K562 (cell line): ENCODE results near the gene COX5A. TPM values are rescaled to one million over a fixed set of nuclear protein-coding genes. Genes with fewer than 3 reads are reported as not detected.

Source experiments
- ATAC-seq: fragments of 200-7000 bp; cut with Tn5 transposase; 3 replicates; pipeline ENCODE4 v1.9.1; 2020; ENCODE audit warnings: moderate library complexity
- BruUV-seq: library from RNA; stranded (reverse); fragments of 400-500 nt; replicated peaks from 2 replicates; lab custom pipeline; 2021; lab: Mats Ljungman, UMichigan
- CTCF ChIA-PET: fragments of 300-600 bp; formaldehyde crosslinking; extraction: SDS; loops from one replicate; lab custom pipeline; 2021; ENCODE audit warnings: low intra/inter-chr PET ratio; lab: Yijun Ruan, JAX
- POLR2A ChIA-PET: fragments of 300-600, 350-650 bp; sonication (Branson Sonifier 250); formaldehyde crosslinking; extraction: SDS; loops from one replicate; lab custom pipeline; 2021; ENCODE audit warnings: antibody characterized with exemption, inconsistent platforms; lab: Yijun Ruan, JAX
- DNase-seq, 4 experiments: peaks; one replicate each; pipeline versions ENCODE4 v3.0.0 to v3.0.0-alpha.2; 2011 to 2018; ENCODE audit warnings: low spot score in 3 of 4, mixed read lengths in 3 of 4; ENCODE audit errors: extremely low read depth in 1 of 4
- FAIRE-seq: peaks from 2 replicates; lab custom pipeline; 2011; peaks lifted over from hg19 to GRCh38; lab: Jason Lieb, UNC
- H2AFZ ChIP-seq: 2 replicates; pipeline ENCODE4 v1.6.0; 2011; ENCODE audit warnings: low read depth, low read length, control low read depth, inconsistent platforms
- H3K27ac ChIP-seq: fragments of 200-600 bp; 3 replicates; pipeline ENCODE4 v1.8.0; 2011; ENCODE audit warnings: low read depth, mild to moderate bottlenecking, control low read depth, inconsistent platforms, low read length, moderate library complexity, mixed read lengths; ENCODE audit errors: extremely low read depth
- H3K27me3 ChIP-seq, 2 experiments: fragments of 300-600 bp in 1 of 2; 2 replicates in 1 of 2; 3 replicates in 1 of 2; pipeline versions ENCODE4 v1.6.0 to v1.8.0; 2011; ENCODE audit warnings: inconsistent platforms in 2 of 2, low read length in 2 of 2, mild to moderate bottlenecking in 1 of 2, mixed read lengths in 1 of 2, moderate library complexity in 1 of 2; ENCODE audit not compliant: control insufficient read depth in 2 of 2, insufficient read depth in 2 of 2
- H3K36me3 ChIP-seq: fragments of 300-600 bp; 3 replicates; pipeline ENCODE4 v1.8.0; 2011; ENCODE audit warnings: mild to moderate bottlenecking, low read length, inconsistent platforms; ENCODE audit not compliant: control insufficient read depth, insufficient read depth
- H3K4me1 ChIP-seq, 2 experiments: fragments of 200-600 bp in 1 of 2; replicated peaks in 1 of 2; 2 replicates in 1 of 2; 3 replicates in 1 of 2; pipeline versions ENCODE4 v1.5.1 to v1.8.0; 2011; ENCODE audit warnings: inconsistent platforms in 2 of 2, low read length in 2 of 2, mild to moderate bottlenecking in 1 of 2, mixed read lengths in 1 of 2, moderate library complexity in 1 of 2; ENCODE audit not compliant: control insufficient read depth in 2 of 2, insufficient read depth in 2 of 2
- H3K4me2 ChIP-seq: 2 replicates; pipeline ENCODE4 v1.6.1; 2011; ENCODE audit warnings: low read length, control low read depth, inconsistent platforms, mixed read lengths; ENCODE audit not compliant: insufficient read depth
- H3K4me3 ChIP-seq: fragments of 200-600 bp; sonication (generic), shearing (Covaris generic); 2 replicates; pipeline ENCODE4 v1.5.1; 2016; ENCODE audit warnings: control low read depth, inconsistent platforms
- H3K79me2 ChIP-seq: fragments of 200-600 bp; 3 replicates; pipeline ENCODE4 v1.8.0; 2011; ENCODE audit warnings: low read length, inconsistent platforms; ENCODE audit not compliant: control insufficient read depth, insufficient read depth
- H3K9ac ChIP-seq, 2 experiments: 2 replicates each; pipeline versions ENCODE4 v1.6.0 to v1.6.1; 2011; ENCODE audit warnings: low read depth in 2 of 2, low read length in 2 of 2, control low read depth in 1 of 2, inconsistent platforms in 1 of 2, mild to moderate bottlenecking in 1 of 2, mixed read lengths in 1 of 2; ENCODE audit not compliant: insufficient read depth in 1 of 2
- H3K9me1 ChIP-seq: one replicate; pipeline ENCODE4 v1.6.0; 2011; ENCODE audit warnings: inconsistent platforms, mild to moderate bottlenecking, low read length, moderate library complexity; ENCODE audit not compliant: control insufficient read depth, insufficient read depth
- H3K9me3 ChIP-seq: replicated peaks from 2 replicates; pipeline ENCODE4 v1.5.1; 2011; ENCODE audit warnings: low read depth, low read length, inconsistent platforms; ENCODE audit not compliant: control insufficient read depth, insufficient read depth
- H4K20me1 ChIP-seq: replicated peaks from 2 replicates; pipeline ENCODE4 v1.6.1; 2011; ENCODE audit warnings: low read length, inconsistent platforms, mixed read lengths; ENCODE audit not compliant: control insufficient read depth, insufficient read depth
- ARID2 ChIP-seq: fragments of 450-650 bp; IDR thresholded peaks from 2 replicates; pipeline ENCODE4 v1.6.1; 2017; ENCODE audit warnings: antibody characterized with exemption, mild to moderate bottlenecking
- HIVEP1 ChIP-seq: fragments of 250-450 bp; sonication (Bioruptor Pico); IDR thresholded peaks from 2 replicates; pipeline ENCODE4 v1.4.0; 2020; ENCODE audit warnings: mild to moderate bottlenecking
- USF1 ChIP-seq: sonication (generic); formaldehyde crosslinking; IDR thresholded peaks from 2 replicates; pipeline ENCODE4 v1.9.0; 2022; ENCODE audit warnings: mild to moderate bottlenecking, missing genetic modification reagents
- WGBS: fragments of 100-300 bp; shearing (Covaris generic); methylation state at CpG from one replicate; pipeline ENCODE4 v1.1.6; 2016; ENCODE audit warnings: low coverage, mixed read lengths; ENCODE audit not compliant: insufficient coverage; ENCODE audit errors: missing lambda C conversion rate; 5-methylcytosine and 5-hydroxymethylcytosine counted together
- in situ Hi-C: fragments of 300-500 bp; cut with MboI; formaldehyde crosslinking; loops from 4 replicates; pipeline ENCODE4 v1.15.0; 2018; ENCODE audit warnings: inconsistent platforms, mixed read lengths
- intact Hi-C: fragments of 100-400 bp; cut with micrococcal nuclease; formaldehyde crosslinking; loops from 2 replicates; pipeline ENCODE4 v1.14.2; 2022
- polyA plus RNA-seq, 8 experiments: library from polyadenylated mRNA; depleted of rRNA in 4 of 8; stranded (reverse) in 5 of 8; unstranded in 3 of 8; fragments of >200 nt; fragmentation: Nextera tagmentation in 2 of 8; fragmentation: Illumina TruSeq in 1 of 8; extraction: Ambion mirVana in 2 of 8; extraction: Trizol in 1 of 8; gene quantifications; 2 replicates each; pipeline versions ENCODE4 v1.2.1 to v1.2.3, GENCODE V29; 2011 to 2014; ENCODE audit warnings: inconsistent platforms in 1 of 8, missing spikeins in 1 of 8
- total RNA-seq, 7 experiments: library from RNA; depleted of rRNA in 6 of 7; stranded (reverse); fragments of >200 nt in 6 of 7; fragmentation: Illumina TruSeq in 2 of 7; extraction: Trizol in 2 of 7; gene quantifications; 2 replicates each; pipeline versions ENCODE4 v1.2.1 to v1.2.3, GENCODE V29; 2011 to 2021; ENCODE audit warnings: low replicate concordance in 1 of 7

COX5A gene
- total and polyA plus RNA-seq, 9 of the 15 experiments (the other 6 are each of a cell fraction or from before 2014, with no cell fraction given): 86.8 to 553 (median 371) TPM

GRCh38 chr15:74892931-74893330 lies 44.9 kb downstream of the COX5A start:
- no peaks in the 10 kb centered on the region for H3K27me3 ChIP-seq
- TF ChIP-seq HIVEP1 (CRISPR knock-in tag) (no peak), USF1 (0 out of 2 replicates have a peak, but pooled peaks have one; percentile 20)
- H3K9me3 ChIP-seq: no peaks in the 10 kb centered on the region
- intact Hi-C loops (loop anchor here (5.0 kb wide), 1 partner anchor 51 kb away; the partner anchor contains the start of gene ULK3), in situ Hi-C loops (no loop called here)
- H4K20me1 ChIP-seq: no peaks in the 10 kb centered on the region; the same call in 1 of the 2 replicates
- H2AFZ ChIP-seq: no peak overlapping the region
- ChIA-PET CTCF (no interaction called here), POLR2A (interaction anchor here (0.9 to 1.3 kb wide), 2 partner anchors 9 to 13 kb away, joined by 4 read pairs; partner anchors contain the start of gene FAM219B)
- no peak for ATAC-seq
- no TSS peak for BruUV-seq
- H3K9me1 ChIP-seq: peaks cover 4% of the 10 kb centered on the region
- peaks cover 51% of the 10 kb centered on the region; the same call in 2 of the 3 replicates for H3K36me3 ChIP-seq
- no peak overlapping the region for H3K9ac ChIP-seq
- H3K4me1 ChIP-seq: peaks cover 16 to 25% of the 10 kb centered on the region in 2 experiments; a peak in 4 of 5 replicates
- no peak for FAIRE-seq
- H3K4me2 ChIP-seq: no peak overlapping the region
- no peak overlapping the region for H3K4me3 ChIP-seq
- peaks cover 24% of the 10 kb centered on the region for H3K79me2 ChIP-seq
- H3K27ac ChIP-seq: no peak overlapping the region
- 85% methylated on average over 2 of the region's 2 CpGs for WGBS
- DNase-seq: no peak

GRCh38 chr15:74892313-74892712 lies 45.6 kb downstream of the COX5A start:
- in situ Hi-C loops: no loop called here
- peaks cover 45% of the 10 kb centered on the region; the same call in 2 of the 3 replicates for H3K36me3 ChIP-seq
- H2AFZ ChIP-seq: no peak overlapping the region

More at GRCh38 chr15:74892313-74892712, 45.6 kb downstream of the COX5A start:
- WGBS: 93% methylated on average over 3 of the region's 3 CpGs
- POLR2A ChIA-PET: interaction anchor here (1.0 to 1.6 kb wide), 2 partner anchors 10 to 14 kb away, joined by 4 to 5 read pairs; partner anchors contain the start of gene FAM219B
- H4K20me1 ChIP-seq: no peaks in the 10 kb centered on the region; the same call in 1 of the 2 replicates
- DNase-seq (no peak), ATAC-seq (no peak), FAIRE-seq (no peak)
- no peak for TF ChIP-seq ARID2
- H3K4me2 ChIP-seq: no peak overlapping the region
- peak overlapping the region in 1 of 2 experiments; percentile 67; a peak in 1 of 4 replicates for H3K9ac ChIP-seq
- intact Hi-C loops: loop anchor here (5.0 kb wide), 1 partner anchor 50 kb away; the partner anchor contains the start of gene ULK3
- no peak overlapping the region for H3K27ac ChIP-seq
- no peaks in the 10 kb centered on the region for H3K9me3 ChIP-seq
- no peaks in the 10 kb centered on the region for H3K27me3 ChIP-seq
- CTCF ChIA-PET: no interaction called here
- no TSS peak for BruUV-seq
- H3K79me2 ChIP-seq: peaks cover 24% of the 10 kb centered on the region
- peaks cover 18 to 25% of the 10 kb centered on the region in 2 experiments; a peak in 4 of 5 replicates for H3K4me1 ChIP-seq
- peaks cover 4% of the 10 kb centered on the region for H3K9me1 ChIP-seq
- no peak overlapping the region for H3K4me3 ChIP-seq
